MM.1S (cell line): Measurements from ENCODE around the gene KCNA2.

ENCODE experiments used
- DNase-seq: peaks from one replicate; pipeline ENCODE4 v3.0.0-alpha.2; 2015
- H2AFZ ChIP-seq: fragments of 300-600 bp; sonication (generic); 2 replicates; pipeline ENCODE4 v1.6.0; 2016; ENCODE audit warnings: antibody characterized with exemption, low read length
- H3F3A ChIP-seq: fragments of 300-600 bp; sonication (generic); 2 replicates; pipeline ENCODE4 v1.6.1; 2016; ENCODE audit warnings: mild to moderate bottlenecking, antibody characterized with exemption, low read length, moderate library complexity, mixed read lengths; ENCODE audit not compliant: insufficient read depth
- H3K27ac ChIP-seq: fragments of 300-600 bp; sonication (generic); 2 replicates; pipeline ENCODE4 v1.5.1; 2016; ENCODE audit warnings: mild to moderate bottlenecking, low read length
- H3K27me3 ChIP-seq: fragments of 300-600 bp; sonication (generic); replicated peaks from 2 replicates; pipeline ENCODE4 v1.6.0; 2016; ENCODE audit warnings: low read length; ENCODE audit not compliant: insufficient read depth
- H3K36me3 ChIP-seq: fragments of 300-600 bp; sonication (generic); replicated peaks from 2 replicates; pipeline ENCODE4 v1.6.1; 2016; ENCODE audit warnings: mild to moderate bottlenecking, low read length, mixed read lengths; ENCODE audit not compliant: insufficient read depth
- H3K4me1 ChIP-seq: fragments of 300-600 bp; sonication (generic); 2 replicates; pipeline ENCODE4 v1.6.1; 2016; ENCODE audit warnings: low read length, mixed read lengths
- H3K4me2 ChIP-seq: fragments of 300-600 bp; sonication (generic); 2 replicates; pipeline ENCODE4 v1.6.0; 2016; ENCODE audit warnings: low read depth, low read length
- H3K4me3 ChIP-seq: fragments of 300-600 bp; sonication (generic); 2 replicates; pipeline ENCODE4 v1.5.1; 2016; ENCODE audit warnings: low read length, mixed read lengths
- H3K79me2 ChIP-seq: fragments of 300-600 bp; sonication (generic); 2 replicates; pipeline ENCODE4 v1.6.1; 2016; ENCODE audit warnings: mixed run types, low read length, mixed read lengths
- H3K9ac ChIP-seq: fragments of 300-600 bp; sonication (generic); 2 replicates; pipeline ENCODE4 v1.6.1; 2016; ENCODE audit warnings: low read length, mixed read lengths
- H3K9me2 ChIP-seq: fragments of 300-600 bp; sonication (generic); replicated peaks from 2 replicates; pipeline ENCODE4 v1.6.1; 2016; ENCODE audit warnings: mild to moderate bottlenecking, low read length, mixed read lengths; ENCODE audit not compliant: insufficient read depth
- H3K9me3 ChIP-seq: fragments of 300-600 bp; sonication (generic); replicated peaks from 2 replicates; pipeline ENCODE4 v1.6.1; 2016; ENCODE audit warnings: mild to moderate bottlenecking, low read length, mixed read lengths; ENCODE audit not compliant: insufficient read depth
- H4K20me1 ChIP-seq: fragments of 300-600 bp; sonication (generic); 2 replicates; pipeline ENCODE4 v1.6.1; 2016; ENCODE audit warnings: mild to moderate bottlenecking, low read length, moderate library complexity, mixed read lengths; ENCODE audit not compliant: insufficient read depth
- EZH2 ChIP-seq: fragments of 300-600 bp; sonication (generic); optimal IDR thresholded peaks from 2 replicates; pipeline ENCODE3; 2017; ENCODE audit warnings: low read depth, mild to moderate bottlenecking, antibody characterized with exemption, low read length, mixed read lengths
- EZH2phosphoT487 ChIP-seq: fragments of 300-600 bp; sonication (generic); IDR thresholded peaks from 2 replicates; pipeline ENCODE4 v1.6.1; 2018; ENCODE audit warnings: antibody characterized with exemption, low read length
- TF ChIP-seq, protein P1 (sequence below): fragments of 300-600 bp; sonication (generic); IDR thresholded peaks from 2 replicates; pipeline ENCODE4 v1.5.1; 2016; ENCODE audit warnings: antibody characterized with exemption, low read length, mixed read lengths

Gene KCNA2

GRCh38 chr1:110585481-110585880 is 20.7 kb downstream of the KCNA2 start:
- Histone ChIP-seq H3K27me3 (no peaks in the 10 kb centered on the region), H3K4me3 (no peak overlapping the region), H3K79me2 (no peaks in the 10 kb centered on the region), H3K9me3 (no peaks in the 10 kb centered on the region), H3F3A (no peaks in the 10 kb centered on the region), H3K27ac (no peak overlapping the region), H3K36me3 (no peaks in the 10 kb centered on the region), H3K4me2 (no peak overlapping the region), H3K4me1 (no peaks in the 10 kb centered on the region), H3K9ac (no peak overlapping the region), H2AFZ (no peak overlapping the region), H3K9me2 (no peaks in the 10 kb centered on the region), H4K20me1 (no peaks in the 10 kb centered on the region)
- DNase-seq: no peak
- TF ChIP-seq, protein P1, sequence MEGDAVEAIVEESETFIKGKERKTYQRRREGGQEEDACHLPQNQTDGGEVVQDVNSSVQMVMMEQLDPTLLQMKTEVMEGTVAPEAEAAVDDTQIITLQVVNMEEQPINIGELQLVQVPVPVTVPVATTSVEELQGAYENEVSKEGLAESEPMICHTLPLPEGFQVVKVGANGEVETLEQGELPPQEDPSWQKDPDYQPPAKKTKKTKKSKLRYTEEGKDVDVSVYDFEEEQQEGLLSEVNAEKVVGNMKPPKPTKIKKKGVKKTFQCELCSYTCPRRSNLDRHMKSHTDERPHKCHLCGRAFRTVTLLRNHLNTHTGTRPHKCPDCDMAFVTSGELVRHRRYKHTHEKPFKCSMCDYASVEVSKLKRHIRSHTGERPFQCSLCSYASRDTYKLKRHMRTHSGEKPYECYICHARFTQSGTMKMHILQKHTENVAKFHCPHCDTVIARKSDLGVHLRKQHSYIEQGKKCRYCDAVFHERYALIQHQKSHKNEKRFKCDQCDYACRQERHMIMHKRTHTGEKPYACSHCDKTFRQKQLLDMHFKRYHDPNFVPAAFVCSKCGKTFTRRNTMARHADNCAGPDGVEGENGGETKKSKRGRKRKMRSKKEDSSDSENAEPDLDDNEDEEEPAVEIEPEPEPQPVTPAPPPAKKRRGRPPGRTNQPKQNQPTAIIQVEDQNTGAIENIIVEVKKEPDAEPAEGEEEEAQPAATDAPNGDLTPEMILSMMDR: no peak

DNA sequence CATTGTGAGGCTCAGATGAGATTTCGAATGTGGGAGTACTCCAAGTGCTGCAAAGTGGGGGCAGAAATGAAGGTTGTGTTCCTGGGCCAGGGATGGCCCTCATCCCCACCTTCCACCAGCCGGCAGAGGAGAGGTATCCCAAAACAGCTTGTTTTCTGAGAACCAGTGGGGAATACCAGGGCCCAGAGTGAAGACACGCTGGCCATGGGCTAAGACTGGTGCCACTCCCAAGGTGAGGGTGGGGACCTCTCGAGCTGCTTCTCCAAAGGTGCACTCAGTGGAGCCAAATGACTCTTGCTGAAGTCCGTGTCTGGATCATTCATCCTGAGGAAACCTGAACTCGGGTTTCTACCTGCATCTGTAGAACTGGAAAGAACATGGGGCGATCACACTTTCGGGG is 22.1 kb downstream of the KCNA2 start:
- DNase-seq: no peak
- H3K9ac ChIP-seq: no peak overlapping the region
- TF ChIP-seq EZH2: no peak
- no peak for TF ChIP-seq EZH2phosphoT487
- TF ChIP-seq, protein P1: no peak
- no peak overlapping the region for H3K27ac ChIP-seq
- no peaks in the 10 kb centered on the region for H4K20me1 ChIP-seq
- H3K79me2 ChIP-seq: no peaks in the 10 kb centered on the region
- H3K4me1 ChIP-seq: no peaks in the 10 kb centered on the region
- H3K27me3 ChIP-seq: no peaks in the 10 kb centered on the region
- H3K4me3 ChIP-seq: no peak overlapping the region
- H3K9me2 ChIP-seq: no peaks in the 10 kb centered on the region
- H3K9me3 ChIP-seq: no peaks in the 10 kb centered on the region
- no peaks in the 10 kb centered on the region for H3K36me3 ChIP-seq
- no peak overlapping the region for H3K4me2 ChIP-seq
- no peak overlapping the region for H2AFZ ChIP-seq
- no peaks in the 10 kb centered on the region for H3F3A ChIP-seq

GRCh38 chr1:110583505-110583904 is 22.7 kb downstream of the KCNA2 start:
- H2AFZ ChIP-seq: no peak overlapping the region
- H3K4me2 ChIP-seq: no peak overlapping the region
- no peak for DNase-seq
- no peak overlapping the region for H3K27ac ChIP-seq
- TF ChIP-seq, protein P1: no peak
- no peak for TF ChIP-seq EZH2
- no peak for TF ChIP-seq EZH2phosphoT487
- H3K79me2 ChIP-seq: no peaks in the 10 kb centered on the region
- H3F3A ChIP-seq: no peaks in the 10 kb centered on the region
- no peak overlapping the region for H3K9ac ChIP-seq
- no peaks in the 10 kb centered on the region for H4K20me1 ChIP-seq
- no peaks in the 10 kb centered on the region for H3K4me1 ChIP-seq
- H3K27me3 ChIP-seq: no peaks in the 10 kb centered on the region
- H3K9me3 ChIP-seq: no peaks in the 10 kb centered on the region
- no peak overlapping the region for H3K4me3 ChIP-seq
- no peaks in the 10 kb centered on the region for H3K9me2 ChIP-seq
- H3K36me3 ChIP-seq: no peaks in the 10 kb centered on the region

DNA sequence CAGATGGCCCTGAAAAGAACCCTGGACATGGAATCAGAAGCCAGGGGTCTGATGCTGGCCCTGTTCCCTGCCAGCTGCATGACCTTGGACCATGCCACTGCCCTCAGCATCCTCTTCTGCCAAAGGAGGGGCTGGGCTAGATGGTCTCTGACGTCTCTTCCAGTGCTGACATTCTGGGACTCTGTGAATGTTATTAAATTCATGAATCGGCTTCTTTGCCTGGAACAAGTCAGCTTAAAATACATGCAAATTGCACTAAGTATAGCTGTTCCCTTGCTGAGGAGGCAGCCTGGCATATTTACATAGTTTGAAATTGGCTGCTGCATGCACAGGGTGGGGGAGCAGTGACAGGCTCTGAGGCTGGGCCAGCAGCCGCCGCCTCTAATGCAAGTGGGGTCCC is 23.8 kb downstream of the KCNA2 start:
- no peaks in the 10 kb centered on the region for H3K4me1 ChIP-seq

More for the DNA sequence above, 23.8 kb downstream of the KCNA2 start:
- no peak overlapping the region for H3K4me3 ChIP-seq
- H3K27ac ChIP-seq: no peak overlapping the region
- H3K4me2 ChIP-seq: no peak overlapping the region
- H3K27me3 ChIP-seq: no peaks in the 10 kb centered on the region
- no peak for DNase-seq
- no peak overlapping the region for H2AFZ ChIP-seq
- H4K20me1 ChIP-seq: no peaks in the 10 kb centered on the region
- H3K9ac ChIP-seq: no peak overlapping the region
- no peaks in the 10 kb centered on the region for H3K9me2 ChIP-seq
- no peaks in the 10 kb centered on the region for H3K36me3 ChIP-seq
- no peaks in the 10 kb centered on the region for H3F3A ChIP-seq
- H3K79me2 ChIP-seq: no peaks in the 10 kb centered on the region
- TF ChIP-seq, protein P1: no peak
- no peak for TF ChIP-seq EZH2
- TF ChIP-seq EZH2phosphoT487: no peak
- no peaks in the 10 kb centered on the region for H3K9me3 ChIP-seq
